ENCODE results near the gene NCK1. TPM values are rescaled to one million over a fixed set of nuclear protein-coding genes. Genes with fewer than 3 reads are reported as not detected.

NCK1 gene
- total and polyA plus RNA-seq, 10 of the 15 experiments (the other 5 are each of a cell fraction or from before 2014, with no cell fraction given): 15.6 to 33.4 (median 25.0) TPM

DNA sequence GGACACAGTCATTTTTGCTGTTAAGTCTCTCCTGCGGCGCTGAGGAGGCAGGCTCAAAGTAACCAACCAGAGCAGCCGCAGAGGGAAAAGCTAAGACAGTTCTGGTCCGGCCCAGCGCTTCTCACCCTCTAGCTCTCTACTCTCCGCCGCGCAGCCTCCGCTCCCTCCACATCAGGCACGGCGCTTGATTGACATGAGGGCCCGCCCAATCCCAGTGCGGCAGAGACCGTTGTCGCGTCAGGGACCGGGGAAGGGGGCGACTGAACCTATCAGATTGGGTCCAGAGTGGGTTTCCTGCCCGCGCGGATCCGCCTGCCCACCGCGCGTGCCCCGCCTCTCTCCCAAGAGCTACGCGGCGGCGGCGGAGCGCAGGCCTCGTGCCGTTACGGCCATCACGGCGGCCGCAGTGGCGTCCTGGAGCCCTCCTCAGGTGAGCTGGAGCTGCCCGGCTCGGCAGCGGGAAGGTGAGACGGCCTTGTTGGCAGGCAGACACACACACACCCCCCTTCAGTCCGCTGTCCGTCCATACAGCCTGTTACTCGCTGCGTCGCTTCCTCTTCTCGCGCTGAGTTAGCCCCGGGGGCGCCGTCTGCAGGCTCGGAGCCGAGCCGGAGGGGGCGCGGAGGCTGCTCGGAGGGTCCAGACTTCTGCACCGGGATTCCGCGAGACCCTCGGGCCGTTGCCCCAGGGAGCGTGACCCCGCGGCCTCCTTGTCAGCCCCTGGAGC lies at the start of gene NCK1 (continued):
- TF ChIP-seq, protein P1, sequence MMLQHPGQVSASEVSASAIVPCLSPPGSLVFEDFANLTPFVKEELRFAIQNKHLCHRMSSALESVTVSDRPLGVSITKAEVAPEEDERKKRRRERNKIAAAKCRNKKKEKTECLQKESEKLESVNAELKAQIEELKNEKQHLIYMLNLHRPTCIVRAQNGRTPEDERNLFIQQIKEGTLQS (IDR thresholded peaks at IDR 0.05; ENCODE audit: borderline replicate concordance, extremely low read depth, low read depth, low read length): 0 out of 2 replicates have a peak, but pooled peaks have one; percentile 5
- TF ChIP-seq CHD1 (IDR thresholded peaks at IDR 0.05; ENCODE audit: low read depth, low read length) (no peak), CREB1 (IDR thresholded peaks at IDR 0.05; ENCODE audit: low read depth) (peak; percentile 87; the same call in 1 of the 2 replicates), MYB (IDR thresholded peaks at IDR 0.05; ENCODE audit: borderline replicate concordance, low read depth, low read length) (no peak), TAF1 (IDR thresholded peaks at IDR 0.05; ENCODE audit: borderline replicate concordance, low read depth, low read length) (peak; percentile 90), SIN3A (IDR thresholded peaks at IDR 0.05; ENCODE audit: low read depth, low read length) (peak; percentile 31; the same call in 1 of the 2 replicates), NFXL1 (IDR thresholded peaks at IDR 0.05; ENCODE audit: borderline replicate concordance) (no peak), IRF4 (IDR thresholded peaks at IDR 0.05; ENCODE audit: low read depth, low read length) (no peak), RUNX3 (IDR thresholded peaks at IDR 0.05; ENCODE audit: low read length) (peak; percentile 9), RBBP5 (conservative IDR thresholded peaks at IDR 0.05) (0 out of 2 replicates have a peak, but pooled peaks have one; percentile 41), ZNF622 (IDR thresholded peaks at IDR 0.05) (no peak), HDAC2 (IDR thresholded peaks at IDR 0.05) (no peak), WRNIP1 (IDR thresholded peaks at IDR 0.05; ENCODE audit: borderline replicate concordance, low read depth, low read length) (no peak), ZBTB33 (IDR thresholded peaks at IDR 0.05) (no peak), ZNF217 (IDR thresholded peaks at IDR 0.05) (no peak), DPF2 (IDR thresholded peaks at IDR 0.05) (peak; percentile 90), NR2C1 (IDR thresholded peaks at IDR 0.05) (no peak), EZH2 (IDR thresholded peaks at IDR 0.05; ENCODE audit: borderline replicate concordance, control insufficient read depth, low read depth, low read length) (no peak)
- TF ChIP-seq, protein P2, sequence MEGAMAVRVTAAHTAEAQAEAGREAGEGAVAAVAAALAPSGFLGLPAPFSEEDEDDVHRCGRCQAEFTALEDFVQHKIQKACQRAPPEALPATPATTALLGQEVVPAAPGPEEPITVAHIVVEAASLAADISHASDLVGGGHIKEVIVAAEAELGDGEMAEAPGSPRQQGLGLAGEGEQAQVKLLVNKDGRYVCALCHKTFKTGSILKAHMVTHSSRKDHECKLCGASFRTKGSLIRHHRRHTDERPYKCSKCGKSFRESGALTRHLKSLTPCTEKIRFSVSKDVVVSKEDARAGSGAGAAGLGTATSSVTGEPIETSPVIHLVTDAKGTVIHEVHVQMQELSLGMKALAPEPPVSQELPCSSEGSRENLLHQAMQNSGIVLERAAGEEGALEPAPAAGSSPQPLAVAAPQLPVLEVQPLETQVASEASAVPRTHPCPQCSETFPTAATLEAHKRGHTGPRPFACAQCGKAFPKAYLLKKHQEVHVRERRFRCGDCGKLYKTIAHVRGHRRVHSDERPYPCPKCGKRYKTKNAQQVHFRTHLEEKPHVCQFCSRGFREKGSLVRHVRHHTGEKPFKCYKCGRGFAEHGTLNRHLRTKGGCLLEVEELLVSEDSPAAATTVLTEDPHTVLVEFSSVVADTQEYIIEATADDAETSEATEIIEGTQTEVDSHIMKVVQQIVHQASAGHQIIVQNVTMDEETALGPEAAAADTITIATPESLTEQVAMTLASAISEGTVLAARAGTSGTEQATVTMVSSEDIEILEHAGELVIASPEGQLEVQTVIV (IDR thresholded peaks at IDR 0.05; ENCODE audit: borderline replicate concordance, partially characterized antibody): no peak
- TF ChIP-seq, protein P3, sequence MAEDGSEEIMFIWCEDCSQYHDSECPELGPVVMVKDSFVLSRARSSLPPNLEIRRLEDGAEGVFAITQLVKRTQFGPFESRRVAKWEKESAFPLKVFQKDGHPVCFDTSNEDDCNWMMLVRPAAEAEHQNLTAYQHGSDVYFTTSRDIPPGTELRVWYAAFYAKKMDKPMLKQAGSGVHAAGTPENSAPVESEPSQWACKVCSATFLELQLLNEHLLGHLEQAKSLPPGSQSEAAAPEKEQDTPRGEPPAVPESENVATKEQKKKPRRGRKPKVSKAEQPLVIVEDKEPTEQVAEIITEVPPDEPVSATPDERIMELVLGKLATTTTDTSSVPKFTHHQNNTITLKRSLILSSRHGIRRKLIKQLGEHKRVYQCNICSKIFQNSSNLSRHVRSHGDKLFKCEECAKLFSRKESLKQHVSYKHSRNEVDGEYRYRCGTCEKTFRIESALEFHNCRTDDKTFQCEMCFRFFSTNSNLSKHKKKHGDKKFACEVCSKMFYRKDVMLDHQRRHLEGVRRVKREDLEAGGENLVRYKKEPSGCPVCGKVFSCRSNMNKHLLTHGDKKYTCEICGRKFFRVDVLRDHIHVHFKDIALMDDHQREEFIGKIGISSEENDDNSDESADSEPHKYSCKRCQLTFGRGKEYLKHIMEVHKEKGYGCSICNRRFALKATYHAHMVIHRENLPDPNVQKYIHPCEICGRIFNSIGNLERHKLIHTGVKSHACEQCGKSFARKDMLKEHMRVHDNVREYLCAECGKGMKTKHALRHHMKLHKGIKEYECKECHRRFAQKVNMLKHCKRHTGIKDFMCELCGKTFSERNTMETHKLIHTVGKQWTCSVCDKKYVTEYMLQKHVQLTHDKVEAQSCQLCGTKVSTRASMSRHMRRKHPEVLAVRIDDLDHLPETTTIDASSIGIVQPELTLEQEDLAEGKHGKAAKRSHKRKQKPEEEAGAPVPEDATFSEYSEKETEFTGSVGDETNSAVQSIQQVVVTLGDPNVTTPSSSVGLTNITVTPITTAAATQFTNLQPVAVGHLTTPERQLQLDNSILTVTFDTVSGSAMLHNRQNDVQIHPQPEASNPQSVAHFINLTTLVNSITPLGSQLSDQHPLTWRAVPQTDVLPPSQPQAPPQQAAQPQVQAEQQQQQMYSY (CRISPR knock-in tag; IDR thresholded peaks at IDR 0.05): no peak

Data from GM12878 (cell line).